Nephron (organoid): ENCODE measurements around the gene AP3B1.

Source experiments
- H3K27ac Mint-ChIP-seq, 3 experiments: 2 replicates each; pipeline ENCODE4 v1.8.0; 2020; ENCODE audit warnings: mixed read lengths in 3 of 3, mild to moderate bottlenecking in 2 of 3, moderate library complexity in 1 of 3
- H3K27me3 Mint-ChIP-seq: 2 replicates; pipeline ENCODE4 v1.8.0; 2021; ENCODE audit warnings: low read depth, mild to moderate bottlenecking, moderate library complexity, mixed read lengths
- H3K36me3 Mint-ChIP-seq: 2 replicates; pipeline ENCODE4 v1.8.0; 2020; ENCODE audit warnings: low read depth, mixed read lengths
- H3K4me1 Mint-ChIP-seq: 2 replicates; pipeline ENCODE4 v1.8.0; 2020; ENCODE audit warnings: mixed read lengths
- H3K4me3 Mint-ChIP-seq, 3 experiments: 2 replicates each; pipeline ENCODE4 v1.8.0; 2020; ENCODE audit warnings: mild to moderate bottlenecking in 3 of 3, mixed read lengths in 3 of 3, moderate library complexity in 2 of 3
- H3K9me3 Mint-ChIP-seq: 2 replicates; pipeline ENCODE4 v1.8.0; 2020; ENCODE audit warnings: mixed read lengths
- CTCF ChIP-seq, 3 experiments: fragments of 200-600 bp; sonication (generic); IDR thresholded peaks; one replicate each; pipeline ENCODE4 v1.5.0; 2021; ENCODE audit warnings: antibody characterized with exemption in 3 of 3; ENCODE audit not compliant: unreplicated experiment in 3 of 3

The AP3B1 gene

GRCh38 chr5:77994943-77995342 lies 299.6 kb downstream of the AP3B1 start:
- Mint-ChIP-seq H3K27ac (peak overlapping the region; percentile 73 to 86 (median 75)), H3K36me3 (peaks cover 14% of the 10 kb centered on the region), H3K4me3 (peak overlapping the region; percentile 1 to 46 (median 16)), H3K27me3 (peaks cover 16% of the 10 kb centered on the region), H3K9me3 (no peaks in the 10 kb centered on the region), H3K4me1 (peaks cover 58% of the 10 kb centered on the region)
- TF ChIP-seq CTCF (IDR thresholded peaks at IDR 0.05; ENCODE audit: unreplicated experiment in 3 of 3), result no peak

DNA sequence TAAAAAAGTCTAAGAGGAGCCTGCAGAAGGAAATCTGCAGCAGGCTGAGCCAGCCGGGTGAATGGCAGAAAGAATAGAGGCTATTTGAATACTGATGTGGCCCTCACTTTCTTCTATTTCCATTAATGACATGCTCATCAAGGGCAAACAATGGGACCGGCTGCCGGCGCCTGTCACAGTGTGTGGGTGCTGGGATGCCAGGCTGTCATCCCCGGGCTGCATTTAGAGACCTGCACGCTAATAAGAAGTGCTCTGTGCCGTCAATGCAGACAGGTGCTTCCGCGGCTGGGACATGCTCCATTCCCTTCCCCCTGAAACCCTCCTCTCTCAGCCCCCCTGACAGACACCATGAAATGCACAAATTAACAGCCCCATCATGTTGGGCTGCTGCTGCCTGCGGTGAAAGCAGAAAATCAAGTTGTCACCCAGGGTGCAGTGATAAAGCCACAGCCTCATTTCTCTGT lies 300.6 kb downstream of the AP3B1 start:
- peaks cover 55% of the 10 kb centered on the region for H3K4me1 Mint-ChIP-seq
- no peaks in the 10 kb centered on the region for H3K9me3 Mint-ChIP-seq
- H3K4me3 Mint-ChIP-seq, result no peak overlapping the region
- H3K36me3 Mint-ChIP-seq, result peaks cover 8% of the 10 kb centered on the region
- H3K27ac Mint-ChIP-seq, result peak overlapping the region; percentile 59 to 86 (median 73)
- H3K27me3 Mint-ChIP-seq, result peaks cover 16% of the 10 kb centered on the region
- no peak for TF ChIP-seq CTCF (IDR thresholded peaks at IDR 0.05; ENCODE audit: unreplicated experiment in 3 of 3)

DNA sequence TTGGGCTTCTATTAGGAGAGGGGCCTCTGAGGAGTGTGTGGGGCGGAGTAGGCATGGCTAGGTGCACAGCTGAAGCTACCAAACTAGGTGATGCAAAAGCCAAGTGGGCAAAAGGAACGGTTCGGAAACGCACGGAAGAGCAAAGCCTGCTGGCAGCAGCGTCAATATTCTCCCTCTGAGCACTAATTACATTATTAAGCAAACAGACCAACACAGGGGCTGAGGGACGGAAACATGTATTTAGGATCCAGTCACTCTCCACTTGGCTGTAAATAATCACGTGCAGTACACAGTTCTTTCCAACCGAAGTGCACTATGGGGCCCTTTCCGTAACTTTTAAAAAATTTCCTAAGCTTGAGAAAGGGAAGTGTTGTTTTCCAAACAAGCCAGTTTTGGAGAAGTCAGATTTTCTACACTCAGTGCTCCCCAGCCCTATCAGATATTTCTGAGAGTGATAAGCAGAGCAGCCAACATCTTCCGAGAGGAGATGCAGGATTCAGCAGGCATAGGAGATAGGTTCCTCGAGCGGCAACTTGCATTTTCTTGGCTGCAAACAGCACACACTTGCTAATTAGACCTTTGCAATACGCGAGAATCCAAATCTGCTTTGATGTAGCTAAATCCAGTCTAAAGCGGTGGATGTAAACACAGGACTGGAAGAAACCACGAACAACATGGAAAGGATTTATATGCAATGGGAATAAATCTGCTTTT lies 301.2 kb downstream of the AP3B1 start:
- TF ChIP-seq CTCF (IDR thresholded peaks at IDR 0.05; ENCODE audit: unreplicated experiment in 3 of 3), result no peak

DNA sequence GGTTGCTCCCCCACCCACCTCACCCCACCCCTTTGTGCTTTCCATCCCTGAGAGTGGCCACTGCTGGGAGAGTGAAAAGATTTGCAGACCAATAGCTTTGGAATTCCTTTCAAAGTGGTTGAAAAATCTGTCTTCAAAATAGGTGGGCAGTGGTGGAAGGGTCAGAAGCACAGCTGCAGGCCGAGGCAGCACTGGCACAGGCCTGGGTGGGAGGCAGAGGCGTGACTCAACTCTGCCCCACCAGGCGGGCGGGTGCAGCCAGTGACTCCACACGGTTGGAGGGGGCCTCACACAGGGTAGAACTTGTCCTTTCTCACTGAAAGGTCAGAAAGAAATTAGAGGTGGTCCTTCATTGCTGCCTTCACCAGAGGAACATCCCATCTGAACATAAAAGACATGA lies 303.4 kb downstream of the AP3B1 start:
- H3K36me3 Mint-ChIP-seq, result no peaks in the 10 kb centered on the region
- H3K9me3 Mint-ChIP-seq, result no peaks in the 10 kb centered on the region
- peaks cover 42% of the 10 kb centered on the region for H3K4me1 Mint-ChIP-seq
- TF ChIP-seq CTCF (IDR thresholded peaks at IDR 0.05; ENCODE audit: unreplicated experiment in 3 of 3), result no peak
- H3K4me3 Mint-ChIP-seq, result no peak overlapping the region
- no peak overlapping the region for H3K27ac Mint-ChIP-seq
- peaks cover 23% of the 10 kb centered on the region for H3K27me3 Mint-ChIP-seq

More for the DNA sequence above, 301.2 kb downstream of the AP3B1 start:
- Mint-ChIP-seq H3K9me3 (no peaks in the 10 kb centered on the region), H3K4me1 (peaks cover 54% of the 10 kb centered on the region), H3K27ac (peak overlapping the region in 1 of 3 experiments; percentile 86), H3K4me3 (no peak overlapping the region), H3K27me3 (peaks cover 16% of the 10 kb centered on the region), H3K36me3 (peaks cover 8% of the 10 kb centered on the region)

DNA sequence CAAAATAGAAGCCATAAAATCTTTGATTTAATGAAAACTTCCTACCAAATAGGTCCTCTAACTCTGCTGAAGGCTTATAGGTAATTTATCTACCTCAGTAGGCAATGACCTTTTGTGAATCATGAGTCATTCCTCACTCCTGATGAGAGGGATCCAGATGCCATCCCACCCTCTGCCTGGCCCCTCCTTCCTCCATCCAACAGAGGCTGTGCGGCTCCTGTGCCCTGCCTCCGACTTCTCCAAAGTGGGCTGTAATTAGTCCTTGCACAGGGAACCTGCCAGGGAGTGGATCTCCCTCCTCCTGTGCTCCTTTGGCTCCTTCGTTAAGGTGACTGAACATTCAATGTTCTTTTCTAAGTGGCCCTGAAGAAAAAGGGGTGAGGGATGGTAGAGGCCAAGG lies 304.5 kb downstream of the AP3B1 start:
- Mint-ChIP-seq H3K4me1 (peaks cover 31% of the 10 kb centered on the region), H3K36me3 (no peaks in the 10 kb centered on the region), H3K9me3 (no peaks in the 10 kb centered on the region), H3K27me3 (peaks cover 30% of the 10 kb centered on the region), H3K27ac (no peak overlapping the region), H3K4me3 (no peak overlapping the region)
- no peak for TF ChIP-seq CTCF (IDR thresholded peaks at IDR 0.05; ENCODE audit: unreplicated experiment in 3 of 3)

DNA sequence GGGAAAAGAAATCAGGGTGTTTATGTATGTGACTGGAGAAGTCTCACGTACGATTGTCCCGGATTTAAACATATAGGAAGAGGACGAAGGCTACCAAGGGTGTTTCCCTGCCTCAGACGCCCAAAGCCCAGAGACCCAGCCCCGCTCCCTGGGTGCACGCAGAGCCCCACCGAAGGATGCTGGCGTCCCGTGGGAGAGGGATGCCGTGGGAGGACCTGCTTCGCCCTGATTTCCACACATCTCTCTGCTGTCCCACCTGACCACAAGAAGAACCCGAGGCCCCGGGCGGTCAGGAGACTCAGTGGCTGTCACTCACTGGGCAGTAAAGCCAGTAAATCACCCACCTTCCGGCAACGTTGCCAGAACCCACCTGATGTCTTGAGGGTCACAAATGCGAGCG lies 306.5 kb downstream of the AP3B1 start:
- Mint-ChIP-seq H3K4me3 (no peak overlapping the region), H3K27me3 (peaks cover 34% of the 10 kb centered on the region), H3K36me3 (no peaks in the 10 kb centered on the region), H3K4me1 (peaks cover 24% of the 10 kb centered on the region), H3K9me3 (peaks cover under 1% of the 10 kb centered on the region), H3K27ac (no peak overlapping the region)
- no peak for TF ChIP-seq CTCF (IDR thresholded peaks at IDR 0.05; ENCODE audit: unreplicated experiment in 3 of 3)
